ENCODE data around the gene PDGFA. TPM values are rescaled to one million over a fixed set of nuclear protein-coding genes. Genes with fewer than 3 reads are reported as not detected.

Gene PDGFA
- total RNA-seq, 1 experiment from 2014 or later: 20.1 TPM

GRCh38 chr7:537911-538634, 18.4 kb upstream of the PDGFA start:
- CTCF ChIA-PET: interaction anchor here (0.6 to 1.2 kb wide), 4 partner anchors 12 to 194 kb away, joined by 3 read pairs; partner anchors contain the start of gene PRKAR1B
- H3K27me3 Mint-ChIP-seq (ENCODE audit: insufficient read depth, unreplicated experiment): no peaks in the 10 kb centered on the region
- peak overlapping the region; percentile 85 for H3K27ac Mint-ChIP-seq (ENCODE audit: low read depth, unreplicated experiment)
- no TSS peak for BruUV-seq (replicated peaks)
- intact Hi-C loops (cut with micrococcal nuclease): loop anchor here (2.0 to 5.0 kb wide), 2 partner anchors 19 to 189 kb away; partner anchors contain the start of genes DNAAF5, PDGFA and PRKAR1B
- no peaks in the 10 kb centered on the region for H3K36me3 Mint-ChIP-seq (ENCODE audit: insufficient read depth, unreplicated experiment)
- peak overlapping the region; percentile 66 for H3K4me3 Mint-ChIP-seq (ENCODE audit: unreplicated experiment)
- peaks cover 36% of the 10 kb centered on the region for H3K4me1 Mint-ChIP-seq (ENCODE audit: insufficient read depth, unreplicated experiment)
- TF ChIP-seq CTCF (IDR thresholded peaks at IDR 0.05; ENCODE audit: unreplicated experiment): no peak
- DNase-seq (ENCODE audit: unreplicated experiment): peak; percentile 91
- no peaks in the 10 kb centered on the region for H3K9me3 Mint-ChIP-seq (ENCODE audit: unreplicated experiment)
- POLR2A ChIA-PET: interaction anchor here (0.7 to 2.7 kb wide), 9 partner anchors 12 to 274 kb away, joined by 3 to 39 read pairs (median 5); partner anchors contain the start of gene PDGFA

GRCh38 chr7:536231-536630, 16.6 kb upstream of the PDGFA start:
- no peak for DNase-seq (ENCODE audit: unreplicated experiment)
- ChIA-PET CTCF (interaction anchor here (1.0 kb wide), 1 partner anchor 20 kb away, joined by 3 read pairs; no protein-coding TSS in a partner anchor), POLR2A (no interaction called here)
- Mint-ChIP-seq H3K9me3 (ENCODE audit: unreplicated experiment) (no peaks in the 10 kb centered on the region), H3K4me1 (ENCODE audit: insufficient read depth, unreplicated experiment) (peaks cover 17% of the 10 kb centered on the region), H3K27ac (ENCODE audit: low read depth, unreplicated experiment) (no peak overlapping the region), H3K27me3 (ENCODE audit: insufficient read depth, unreplicated experiment) (no peaks in the 10 kb centered on the region), H3K4me3 (ENCODE audit: unreplicated experiment) (no peak overlapping the region), H3K36me3 (ENCODE audit: insufficient read depth, unreplicated experiment) (no peaks in the 10 kb centered on the region)
- BruUV-seq (replicated peaks): no TSS peak
- no peak for TF ChIP-seq CTCF (IDR thresholded peaks at IDR 0.05; ENCODE audit: unreplicated experiment)
- intact Hi-C loops (cut with micrococcal nuclease): loop anchor here (5.0 kb wide), 1 partner anchor 191 kb away; the partner anchor contains the start of genes DNAAF5 and PRKAR1B

GRCh38 chr7:534959-535358, 15.3 kb upstream of the PDGFA start:
- DNase-seq (ENCODE audit: unreplicated experiment): no peak
- ChIA-PET POLR2A (interaction anchor here (0.9 kb wide), 1 partner anchor 18 kb away, joined by 5 read pairs; no protein-coding TSS in a partner anchor), CTCF (no interaction called here)
- TF ChIP-seq CTCF (IDR thresholded peaks at IDR 0.05; ENCODE audit: unreplicated experiment): no peak
- Mint-ChIP-seq H3K4me3 (ENCODE audit: unreplicated experiment) (no peak overlapping the region), H3K27me3 (ENCODE audit: insufficient read depth, unreplicated experiment) (no peaks in the 10 kb centered on the region), H3K4me1 (ENCODE audit: insufficient read depth, unreplicated experiment) (peaks cover 8% of the 10 kb centered on the region), H3K27ac (ENCODE audit: low read depth, unreplicated experiment) (no peak overlapping the region), H3K9me3 (ENCODE audit: unreplicated experiment) (no peaks in the 10 kb centered on the region), H3K36me3 (ENCODE audit: insufficient read depth, unreplicated experiment) (no peaks in the 10 kb centered on the region)
- BruUV-seq (replicated peaks): no TSS peak
- intact Hi-C loops (cut with micrococcal nuclease): loop anchor here (5.0 kb wide), 1 partner anchor 192 kb away; the partner anchor contains the start of genes DNAAF5 and PRKAR1B

GRCh38 chr7:534075-534474, 14.4 kb upstream of the PDGFA start:
- no peak for DNase-seq (ENCODE audit: unreplicated experiment)
- no peak for TF ChIP-seq CTCF (IDR thresholded peaks at IDR 0.05; ENCODE audit: unreplicated experiment)
- no TSS peak for BruUV-seq (replicated peaks)
- Mint-ChIP-seq H3K4me3 (ENCODE audit: unreplicated experiment) (no peak overlapping the region), H3K27me3 (ENCODE audit: insufficient read depth, unreplicated experiment) (no peaks in the 10 kb centered on the region), H3K9me3 (ENCODE audit: unreplicated experiment) (no peaks in the 10 kb centered on the region), H3K27ac (ENCODE audit: low read depth, unreplicated experiment) (no peak overlapping the region), H3K4me1 (ENCODE audit: insufficient read depth, unreplicated experiment) (peaks cover 5% of the 10 kb centered on the region), H3K36me3 (ENCODE audit: insufficient read depth, unreplicated experiment) (no peaks in the 10 kb centered on the region)
- intact Hi-C loops (cut with micrococcal nuclease): no loop called here
- ChIA-PET POLR2A (no interaction called here), CTCF (interaction anchor here (0.6 kb wide), 1 partner anchor 254 kb away, joined by 3 read pairs; no protein-coding TSS in a partner anchor)
